Sigmoid colon (tissue), 7 donors: ENCODE results near the gene MAP3K2. TPM values are rescaled to one million over a fixed set of nuclear protein-coding genes. Genes with fewer than 3 reads are reported as not detected.
"Not testable (repeated sequence)": the region's sequence is repeated elsewhere in the genome, so short reads cannot be mapped to it uniquely, and the experiment has no call there.

Experiments
- DNase-seq: peaks from one replicate; pipeline ENCODE4 v3.0.0-alpha.2; 2019
- H3K27ac ChIP-seq, 4 donors: fragments of 200-600 bp; sonication (generic); one replicate each; pipeline ENCODE4 v1.5.1; 2016 to 2019; ENCODE audit warnings: mild to moderate bottlenecking in 1 of 4
- H3K27me3 ChIP-seq, 3 donors: fragments of 200-600 bp; sonication (generic); one replicate each; pipeline ENCODE4 v1.5.1; 2019; ENCODE audit warnings: mild to moderate bottlenecking in 1 of 3
- H3K36me3 ChIP-seq, 4 donors: fragments of 200-600 bp; sonication (generic); one replicate each; pipeline ENCODE4 v1.5.1; 2016 to 2019
- H3K4me1 ChIP-seq, 4 donors: fragments of 200-600 bp; sonication (generic); one replicate each; pipeline ENCODE4 v1.5.1; 2017 to 2019
- H3K4me3 ChIP-seq, 4 donors: fragments of 200-600 bp; sonication (generic); one replicate each; pipeline ENCODE4 v1.5.1; 2017 to 2019; ENCODE audit warnings: mild to moderate bottlenecking in 2 of 4, moderate library complexity in 1 of 4
- H3K9me3 ChIP-seq, 4 donors: fragments of 200-600 bp in 3 of 4; sonication (generic) in 3 of 4; one replicate each; pipeline versions ENCODE4 v1.5.1 to v1.6.1; 2013 to 2019
- EP300 ChIP-seq, 4 donors: sonication (generic); formaldehyde crosslinking; IDR thresholded peaks; one replicate each; pipeline ENCODE4 v1.6.1; 2017; ENCODE audit warnings: antibody characterized with exemption in 4 of 4
- POLR2A ChIP-seq, 2 donors: fragments of 450-650 bp; IDR thresholded peaks; one replicate each; pipeline ENCODE4 v1.6.1; 2016; ENCODE audit warnings: antibody characterized with exemption in 2 of 2, mild to moderate bottlenecking in 2 of 2, moderate library complexity in 2 of 2
- POLR2AphosphoS5 ChIP-seq, 4 donors: sonication (generic); formaldehyde crosslinking; IDR thresholded peaks; one replicate each; pipeline ENCODE4 v1.6.1; 2017; ENCODE audit warnings: antibody characterized with exemption in 4 of 4
- WGBS, 2 donors: extraction: QIAGEN DNeasy Blood & Tissue Kit; methylation state at CpG; one replicate each; pipeline ENCODE4 v1.1.7; 2013; 5-methylcytosine and 5-hydroxymethylcytosine counted together
- intact Hi-C: fragments of 100-400 bp; cut with DNase I; formaldehyde crosslinking; loops from one replicate; pipeline ENCODE4 v1.15.1; 2023
- polyA plus RNA-seq, 3 donors: library from polyadenylated mRNA; stranded (reverse); fragments of 200-250 nt; gene quantifications; one replicate each; pipeline ENCODE4 v1.2.3, GENCODE V29; 2013
- total RNA-seq, 4 donors: library from RNA; depleted of rRNA; stranded (reverse); fragments of >200 nt; gene quantifications; one replicate each; pipeline ENCODE4 v1.1.0, GENCODE V29; 2016
- TF ChIP-seq, protein P1 (sequence below), 4 experiments: fragments of 450-650 bp in 3 of 4; fragments of 200-600 bp in 1 of 4; IDR thresholded peaks; one replicate each; pipeline ENCODE4 v1.5.1; 2016 to 2019; ENCODE audit warnings: antibody characterized with exemption in 4 of 4, mild to moderate bottlenecking in 3 of 4, moderate library complexity in 2 of 4
- donor health status: healthy with polysubstance abuse.
- donor health status: Bipolar disorder and iron deficiency.
- donor health status: healthy.

MAP3K2 gene
- total and polyA plus RNA-seq, 7 donors = 9.0 to 52.2 (median 39.9) TPM

- no peak for TF ChIP-seq EP300 (IDR thresholded peaks at IDR 0.05)
- no peak for TF ChIP-seq POLR2AphosphoS5 (IDR thresholded peaks at IDR 0.05)
Observed at GRCh38 chr2:127358971-127359370, 28.8 kb downstream of the MAP3K2 start.

GRCh38 chr2:127358044-127358443 is 29.7 kb downstream of the MAP3K2 start:
- no peak for TF ChIP-seq POLR2A (IDR thresholded peaks at IDR 0.05)
- no peak for TF ChIP-seq POLR2AphosphoS5 (IDR thresholded peaks at IDR 0.05)
- no peak for TF ChIP-seq EP300 (IDR thresholded peaks at IDR 0.05)
- TF ChIP-seq, protein P1, sequence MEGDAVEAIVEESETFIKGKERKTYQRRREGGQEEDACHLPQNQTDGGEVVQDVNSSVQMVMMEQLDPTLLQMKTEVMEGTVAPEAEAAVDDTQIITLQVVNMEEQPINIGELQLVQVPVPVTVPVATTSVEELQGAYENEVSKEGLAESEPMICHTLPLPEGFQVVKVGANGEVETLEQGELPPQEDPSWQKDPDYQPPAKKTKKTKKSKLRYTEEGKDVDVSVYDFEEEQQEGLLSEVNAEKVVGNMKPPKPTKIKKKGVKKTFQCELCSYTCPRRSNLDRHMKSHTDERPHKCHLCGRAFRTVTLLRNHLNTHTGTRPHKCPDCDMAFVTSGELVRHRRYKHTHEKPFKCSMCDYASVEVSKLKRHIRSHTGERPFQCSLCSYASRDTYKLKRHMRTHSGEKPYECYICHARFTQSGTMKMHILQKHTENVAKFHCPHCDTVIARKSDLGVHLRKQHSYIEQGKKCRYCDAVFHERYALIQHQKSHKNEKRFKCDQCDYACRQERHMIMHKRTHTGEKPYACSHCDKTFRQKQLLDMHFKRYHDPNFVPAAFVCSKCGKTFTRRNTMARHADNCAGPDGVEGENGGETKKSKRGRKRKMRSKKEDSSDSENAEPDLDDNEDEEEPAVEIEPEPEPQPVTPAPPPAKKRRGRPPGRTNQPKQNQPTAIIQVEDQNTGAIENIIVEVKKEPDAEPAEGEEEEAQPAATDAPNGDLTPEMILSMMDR (IDR thresholded peaks at IDR 0.05) = no peak
- intact Hi-C loops = no loop called here
- 92 to 94% methylated on average over 3 of the region's 3 CpGs for WGBS, 2 donors

More at GRCh38 chr2:127358971-127359370, 28.8 kb downstream of the MAP3K2 start:
- no peak overlapping the region for H3K27ac ChIP-seq
- H3K4me1 ChIP-seq = peaks cover 0 to 25% (median 15%) of the 10 kb centered on the region in 4 donors
- 87 to 90% methylated on average over 2 of the region's 2 CpGs for WGBS, 2 donors
- H3K27me3 ChIP-seq = no peaks in the 10 kb centered on the region
- H3K36me3 ChIP-seq = no peaks in the 10 kb centered on the region
- H3K9me3 ChIP-seq = no peaks in the 10 kb centered on the region
- no peak for DNase-seq
- intact Hi-C loops = no loop called here
- H3K4me3 ChIP-seq = no peak overlapping the region

DNA sequence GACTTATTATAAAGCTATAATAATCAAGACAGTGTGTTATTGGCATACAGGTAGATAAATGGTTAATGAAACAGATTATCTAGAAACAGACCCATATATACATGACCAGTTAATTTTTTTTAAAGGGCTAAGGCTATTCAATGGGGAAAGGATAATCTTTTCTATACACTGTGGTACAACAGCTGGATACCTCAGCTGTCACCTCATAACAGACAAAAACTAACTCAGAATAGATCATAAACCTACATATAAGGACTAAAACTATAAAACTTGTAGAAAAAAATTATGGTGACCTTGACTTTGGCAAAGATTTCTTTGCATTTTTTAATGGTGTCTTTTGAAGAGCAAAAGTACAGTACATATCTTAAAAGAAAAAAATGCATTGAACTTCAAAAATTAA is 30.2 kb downstream of the MAP3K2 start:
- TF ChIP-seq POLR2AphosphoS5 (IDR thresholded peaks at IDR 0.05) = no peak
- Histone ChIP-seq H3K4me3 (no peak overlapping the region), H3K4me1 (peaks cover 0 to 25% (median 15%) of the 10 kb centered on the region in 4 donors), H3K27me3 (no peaks in the 10 kb centered on the region), H3K9me3 (no peaks in the 10 kb centered on the region), H3K27ac (no peak overlapping the region), H3K36me3 (no peaks in the 10 kb centered on the region)
- DNase-seq = no peak
- intact Hi-C loops = no loop called here

More at GRCh38 chr2:127358044-127358443, 29.7 kb downstream of the MAP3K2 start:
- DNase-seq = no peak
- Histone ChIP-seq H3K4me1 (peaks cover 0 to 25% (median 15%) of the 10 kb centered on the region in 4 donors), H3K9me3 (no peaks in the 10 kb centered on the region), H3K27me3 (no peaks in the 10 kb centered on the region), H3K36me3 (no peaks in the 10 kb centered on the region), H3K4me3 (no peak overlapping the region), H3K27ac (no peak overlapping the region)

DNA sequence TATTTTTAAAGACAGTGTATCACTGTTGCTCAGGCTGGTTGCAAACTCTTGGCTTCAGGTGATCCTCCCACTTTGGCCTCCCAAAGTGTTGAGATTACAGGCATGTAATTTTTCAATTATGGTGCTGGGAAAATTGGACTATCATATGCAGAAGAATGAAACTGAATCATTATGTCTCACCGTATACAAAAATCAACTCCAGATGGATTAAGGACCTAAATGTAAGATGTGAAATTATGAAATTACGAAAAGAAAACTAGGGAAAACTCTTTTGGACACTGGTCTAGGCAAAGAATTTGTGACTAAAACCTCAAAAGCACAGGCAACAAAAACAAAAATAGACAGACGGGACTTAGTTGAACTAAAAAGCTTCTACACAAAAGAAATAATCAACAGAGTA is 31.2 kb downstream of the MAP3K2 start:
- WGBS, 2 donors = 94 to 97% methylated on average over 3 of the region's 3 CpGs
- intact Hi-C loops = no loop called here
- H3K36me3 ChIP-seq = no peaks in the 10 kb centered on the region

GRCh38 chr2:127355407-127356008 is 32.3 kb downstream of the MAP3K2 start:
- no peak overlapping the region for H3K4me3 ChIP-seq
- WGBS, 2 donors = 67 to 74% methylated on average over 4 of the region's 4 CpGs
- no peaks in the 10 kb centered on the region for H3K9me3 ChIP-seq
- no peaks in the 10 kb centered on the region for H3K36me3 ChIP-seq
- H3K4me1 ChIP-seq = peaks cover 0 to 25% (median 15%) of the 10 kb centered on the region in 4 donors
- no peak overlapping the region for H3K27ac ChIP-seq
- TF ChIP-seq, protein P1 (IDR thresholded peaks at IDR 0.05) = peak in 2 of 4 experiments; percentile 18 to 31
- TF ChIP-seq POLR2AphosphoS5 (IDR thresholded peaks at IDR 0.05) (no peak), POLR2A (IDR thresholded peaks at IDR 0.05) (no peak), EP300 (IDR thresholded peaks at IDR 0.05) (no peak)
- no peaks in the 10 kb centered on the region for H3K27me3 ChIP-seq
- intact Hi-C loops = no loop called here
- no peak for DNase-seq

More for the DNA sequence above, 31.2 kb downstream of the MAP3K2 start:
- Histone ChIP-seq H3K27me3 (no peaks in the 10 kb centered on the region), H3K4me3 (no peak overlapping the region), H3K9me3 (no peaks in the 10 kb centered on the region), H3K27ac (no peak overlapping the region), H3K4me1 (peaks cover 0 to 25% (median 15%) of the 10 kb centered on the region in 4 donors)
- DNase-seq = no peak
- no peak for TF ChIP-seq POLR2AphosphoS5 (IDR thresholded peaks at IDR 0.05)
- no peak for TF ChIP-seq POLR2A (IDR thresholded peaks at IDR 0.05)
- TF ChIP-seq, protein P1 (IDR thresholded peaks at IDR 0.05) = no peak
- TF ChIP-seq EP300 (IDR thresholded peaks at IDR 0.05) = no peak

- intact Hi-C loops, H3K9me3 ChIP-seq, H3K27ac ChIP-seq, H3K36me3 ChIP-seq, DNase-seq, H3K27me3 ChIP-seq, H3K4me3 ChIP-seq: not testable (repeated sequence)
- peaks cover 0 to 17% (median 8%) of the 10 kb centered on the region in 4 donors for H3K4me1 ChIP-seq
- WGBS, 2 donors = 63 to 72% methylated on average over 5 to 6 of the region's 6 CpGs
Observed at GRCh38 chr2:127353873-127354676, 33.7 kb downstream of the MAP3K2 start.

GRCh38 chr2:127353223-127353622 is 34.6 kb downstream of the MAP3K2 start:
- H3K27ac ChIP-seq, DNase-seq, H3K9me3 ChIP-seq, H3K27me3 ChIP-seq, H3K4me1 ChIP-seq, H3K36me3 ChIP-seq, intact Hi-C loops, H3K4me3 ChIP-seq: not testable (repeated sequence)
- 97% methylated on average over 35 of the region's 35 CpGs for WGBS, 2 donors
